CD4-positive, alpha-beta T cell treated with Interleukin-6 for 4 hours (primary cell): ENCODE results near the gene CHST13.

Source experiments
- DNase-seq: peaks from one replicate; pipeline ENCODE4 v3.0.0-alpha.2; 2020; ENCODE audit warnings: mixed read lengths

The CHST13 gene

DNA sequence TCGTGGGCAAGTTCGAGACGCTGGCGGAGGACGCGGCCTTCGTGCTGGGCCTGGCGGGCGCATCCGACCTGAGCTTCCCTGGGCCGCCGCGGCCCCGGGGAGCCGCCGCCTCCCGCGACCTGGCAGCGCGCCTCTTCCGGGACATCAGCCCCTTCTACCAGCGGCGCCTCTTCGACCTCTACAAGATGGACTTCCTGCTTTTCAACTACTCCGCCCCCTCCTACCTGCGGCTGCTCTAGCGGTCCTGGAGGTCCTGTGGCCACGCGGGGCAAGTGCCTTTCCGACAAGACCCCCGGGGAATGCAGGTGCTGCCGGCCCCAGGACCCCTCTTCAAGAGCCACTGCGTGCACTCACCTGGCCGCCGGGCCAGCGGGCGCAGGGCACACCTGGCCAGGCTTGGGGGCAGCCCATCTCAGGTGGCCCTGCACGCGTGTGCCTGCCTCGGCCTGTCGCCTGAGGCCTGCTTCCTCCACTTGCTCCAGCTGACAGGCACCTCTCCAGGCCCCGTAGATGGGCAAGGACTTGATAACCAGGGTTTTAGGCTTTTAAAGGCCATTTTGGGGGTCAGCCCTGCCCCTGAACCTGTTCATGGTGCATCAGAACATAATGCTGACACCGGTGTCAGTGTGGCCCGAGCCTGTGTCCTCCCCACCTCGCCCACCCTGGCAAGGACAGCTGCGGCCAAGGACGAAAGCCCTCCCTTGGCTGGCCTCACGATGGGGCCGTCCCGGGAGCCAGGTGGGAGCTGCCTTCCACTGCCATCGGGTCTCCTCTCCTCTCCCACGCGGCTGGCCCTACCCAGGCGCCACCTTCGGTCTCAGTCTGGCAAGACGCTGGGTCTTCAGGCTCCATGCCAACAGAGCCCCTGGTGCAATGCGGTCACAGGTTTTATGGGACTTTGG is 18.6 kb downstream of the CHST13 start:
- no peak for DNase-seq

DNA sequence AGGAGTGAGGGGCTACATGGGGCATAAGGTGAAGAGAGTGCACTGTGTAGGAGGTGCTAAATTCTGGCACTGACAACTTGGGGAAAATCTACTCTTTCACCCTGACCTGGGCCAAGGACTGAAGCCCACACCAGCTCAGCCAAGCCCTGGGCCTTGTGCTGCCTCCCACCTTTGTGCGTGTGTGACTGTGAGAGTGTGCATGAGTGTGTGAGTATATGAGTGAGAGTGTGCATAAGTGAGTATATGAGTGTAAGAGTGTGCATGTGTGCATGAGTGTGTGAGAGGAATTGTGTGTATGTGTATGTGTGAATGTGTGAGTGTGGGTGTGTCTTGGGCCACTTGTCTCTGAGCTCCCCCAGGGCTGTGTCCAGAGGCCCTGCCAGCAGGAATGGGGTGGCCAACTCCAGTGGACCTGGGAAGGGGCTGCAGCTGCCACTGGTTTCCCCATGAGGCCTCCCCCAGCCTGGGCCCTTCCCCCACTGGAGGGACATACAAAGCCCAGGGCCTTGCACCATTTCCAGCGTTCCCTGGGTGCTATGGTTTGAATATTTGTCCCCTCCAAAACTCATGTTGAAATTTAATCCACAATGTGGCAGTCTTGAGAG is 19.6 kb downstream of the CHST13 start:
- DNase-seq: no peak

DNA sequence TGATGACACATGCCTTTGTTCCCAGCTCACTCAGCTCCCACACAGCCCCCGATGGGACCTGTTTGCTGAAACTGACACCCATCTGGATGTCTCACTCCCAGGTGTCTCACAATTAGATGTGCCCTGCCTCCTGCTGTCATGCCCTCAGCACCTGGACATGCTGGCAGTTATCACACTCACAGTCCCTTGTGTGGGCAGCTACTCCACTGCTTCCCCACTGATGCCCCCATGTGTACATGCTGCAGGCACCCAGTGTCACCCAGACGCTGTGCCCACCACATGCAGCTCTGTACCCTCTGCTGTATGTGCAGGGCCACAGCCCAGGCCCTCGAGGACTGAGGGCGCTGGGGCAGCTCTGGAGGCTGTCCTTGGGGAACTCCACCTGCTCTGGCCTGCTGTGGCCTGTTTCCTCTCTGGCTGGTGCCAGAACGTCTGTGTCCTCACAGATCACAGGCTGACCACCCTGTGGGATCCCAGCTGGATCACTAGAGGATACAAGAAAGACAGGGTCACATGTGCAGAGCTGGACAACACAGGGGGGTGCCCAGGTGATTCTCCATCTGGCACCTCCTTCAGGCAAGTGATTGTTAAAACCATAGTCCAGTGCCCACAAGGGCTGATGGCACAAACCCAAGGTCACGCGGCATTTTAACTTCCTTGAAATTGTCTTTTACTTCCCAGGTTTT is 20.8 kb downstream of the CHST13 start:
- DNase-seq: no peak

DNA sequence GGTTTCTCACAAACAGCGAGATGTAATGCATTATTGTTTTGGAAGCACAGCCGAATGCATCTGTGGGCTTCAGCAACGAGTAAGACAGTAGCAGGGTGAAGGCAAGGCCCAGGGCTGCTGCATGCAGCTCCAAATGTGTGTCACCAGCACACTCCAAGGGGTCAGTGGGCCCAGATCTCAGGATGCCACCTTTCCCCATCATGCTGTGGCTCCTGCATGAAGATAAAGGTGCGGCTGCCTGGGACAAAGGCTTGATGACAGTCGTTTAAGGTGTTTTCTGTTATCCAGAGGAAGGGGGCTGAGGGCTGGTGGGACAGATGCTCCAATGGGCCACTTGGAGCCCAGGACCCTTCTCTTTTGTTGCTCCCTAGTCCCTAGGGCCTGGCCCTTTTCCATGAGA is 21.6 kb downstream of the CHST13 start:
- DNase-seq: no peak

DNA sequence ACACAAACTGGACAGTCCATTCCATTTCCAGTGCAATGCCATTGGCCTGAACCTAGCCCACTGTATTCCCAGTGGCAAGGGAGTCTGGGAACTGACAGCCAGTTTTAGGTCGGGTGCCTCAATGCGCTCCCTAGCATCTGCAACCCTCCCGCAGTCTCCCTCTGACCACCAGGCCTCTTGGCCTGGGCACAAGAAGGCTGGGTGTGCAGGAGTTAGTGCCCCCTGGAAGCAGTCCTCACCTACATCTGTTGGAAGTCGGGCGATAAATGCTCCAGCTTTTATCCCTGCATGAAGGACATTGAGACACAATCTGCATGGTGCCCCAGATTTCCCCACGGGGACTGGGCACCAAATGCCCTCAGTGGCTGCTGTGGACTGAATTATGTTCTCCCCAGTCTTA is 22.1 kb downstream of the CHST13 start:
- no peak for DNase-seq

DNA sequence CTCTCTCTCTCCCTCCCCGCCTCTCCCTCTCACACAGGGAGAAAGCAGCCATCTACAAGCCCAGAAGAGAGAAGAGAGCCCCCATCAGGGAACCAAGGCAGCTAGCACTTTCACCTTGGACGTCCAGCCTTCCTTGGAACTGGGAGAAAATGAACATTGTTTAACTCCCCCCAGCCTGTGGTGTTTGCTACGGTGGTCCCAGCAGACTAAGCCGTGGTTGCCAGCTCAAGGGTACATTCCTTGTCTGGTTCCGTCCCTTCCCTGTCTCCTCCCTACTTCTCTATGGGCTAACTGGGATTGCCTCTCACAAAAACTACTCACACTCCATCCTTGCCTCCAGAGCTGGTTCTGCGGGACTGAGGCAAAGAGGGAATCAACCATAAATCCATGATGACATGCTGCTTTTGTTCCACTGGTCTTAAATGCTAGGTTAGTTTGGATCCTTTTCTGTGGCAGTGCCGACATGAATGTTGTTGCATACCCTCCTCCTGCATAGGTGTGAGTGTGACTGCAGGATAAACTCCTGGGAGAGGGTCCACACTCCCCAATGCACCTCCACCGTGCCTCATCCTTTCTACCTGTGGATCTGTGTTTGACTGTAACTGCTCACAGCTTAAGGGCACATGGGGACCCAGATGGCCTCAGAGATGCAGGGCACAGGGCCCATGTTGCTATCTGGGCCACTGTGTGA is 22.7 kb downstream of the CHST13 start:
- no peak for DNase-seq

DNA sequence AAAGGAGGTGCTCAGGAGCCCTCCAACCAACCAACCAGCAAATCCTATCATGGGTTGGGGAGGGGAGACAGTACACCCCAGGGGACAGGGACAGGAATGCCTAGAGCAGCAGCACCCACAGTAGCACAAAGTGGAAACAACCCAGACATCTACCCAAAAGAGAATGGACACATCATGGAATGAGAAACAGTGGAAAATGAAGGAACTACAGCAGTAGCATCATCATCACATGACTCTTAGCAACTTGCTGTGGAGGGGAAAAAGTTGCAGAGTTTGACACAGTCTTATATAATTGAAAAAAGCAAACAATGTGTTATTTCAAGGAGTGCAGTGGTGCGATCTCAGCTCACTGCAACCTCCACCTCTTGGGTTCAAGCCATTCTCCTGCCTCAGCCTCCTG is 23.8 kb downstream of the CHST13 start:
- no peak for DNase-seq

DNA sequence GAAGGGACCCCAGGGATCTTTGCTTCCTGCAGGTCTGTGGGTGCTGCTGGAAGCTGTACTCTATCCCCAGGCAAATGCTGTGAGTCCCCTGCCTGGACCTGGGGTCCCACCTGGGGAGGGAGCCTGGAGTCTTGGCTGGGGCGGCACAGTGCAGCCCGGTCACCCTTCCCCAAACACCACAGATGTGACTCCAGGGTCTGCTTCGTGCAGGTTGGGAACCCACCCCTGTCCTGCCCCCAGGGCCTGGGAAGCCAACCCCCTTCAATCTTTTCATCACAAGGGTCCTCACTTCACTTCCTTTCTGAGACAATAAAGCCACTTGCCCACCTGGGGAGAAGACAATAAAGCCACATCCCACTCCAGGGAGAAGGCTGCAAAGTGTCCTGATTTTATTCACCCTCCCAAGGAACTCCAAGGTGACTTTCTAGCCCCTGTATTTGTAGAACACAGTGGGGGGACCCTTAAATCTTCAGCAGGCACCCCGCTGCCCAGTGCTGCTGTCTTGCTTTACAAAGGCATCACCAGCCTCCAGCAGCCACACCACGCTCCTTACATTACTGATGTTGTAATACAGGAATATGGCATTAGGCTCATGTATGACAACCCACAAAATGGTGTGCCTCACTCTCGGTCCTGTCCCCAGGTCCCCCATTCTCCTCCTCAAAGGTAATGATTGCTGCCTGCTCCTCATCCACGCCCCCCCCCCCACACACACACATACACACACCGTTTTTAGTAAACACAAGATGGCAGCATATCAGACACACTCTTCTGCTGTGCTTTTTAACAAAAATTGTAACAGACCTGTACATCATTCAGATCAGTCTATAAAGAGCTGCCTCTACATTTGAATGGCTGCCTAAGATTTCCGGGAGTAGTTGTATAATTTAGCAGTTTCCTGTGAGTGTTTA is 24.9 kb downstream of the CHST13 start:
- no peak for DNase-seq

DNA sequence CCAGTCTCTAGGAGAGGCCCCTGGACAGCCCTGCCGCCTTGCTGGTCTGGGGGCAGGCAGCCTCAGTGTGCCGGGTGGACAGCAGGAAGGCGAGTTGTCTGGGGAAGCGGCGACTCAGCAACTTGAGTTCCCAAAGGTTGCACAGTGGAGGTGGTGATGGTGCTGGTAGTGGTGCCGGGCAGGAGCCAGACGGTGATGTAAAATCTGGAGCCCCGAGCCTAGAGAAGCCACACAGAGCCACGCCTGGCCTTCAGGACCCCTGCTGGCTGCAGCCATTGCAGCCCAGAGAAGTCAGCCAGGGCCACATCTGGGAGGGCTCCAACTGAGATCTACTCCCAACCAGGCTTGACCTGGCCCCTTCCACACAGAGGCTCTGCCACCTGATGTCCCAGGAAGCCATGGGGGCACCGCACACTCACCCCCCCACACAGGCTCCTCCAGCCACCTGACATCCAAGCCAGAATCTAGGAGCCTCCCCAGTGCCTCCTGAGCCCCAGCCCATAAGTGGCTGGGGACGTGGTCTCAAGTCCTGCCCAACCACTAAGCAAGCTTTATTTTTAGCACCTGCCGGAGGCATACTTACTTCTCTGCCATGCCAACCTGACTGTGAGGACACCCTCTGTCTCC is 26.0 kb downstream of the CHST13 start:
- DNase-seq: no peak

DNA sequence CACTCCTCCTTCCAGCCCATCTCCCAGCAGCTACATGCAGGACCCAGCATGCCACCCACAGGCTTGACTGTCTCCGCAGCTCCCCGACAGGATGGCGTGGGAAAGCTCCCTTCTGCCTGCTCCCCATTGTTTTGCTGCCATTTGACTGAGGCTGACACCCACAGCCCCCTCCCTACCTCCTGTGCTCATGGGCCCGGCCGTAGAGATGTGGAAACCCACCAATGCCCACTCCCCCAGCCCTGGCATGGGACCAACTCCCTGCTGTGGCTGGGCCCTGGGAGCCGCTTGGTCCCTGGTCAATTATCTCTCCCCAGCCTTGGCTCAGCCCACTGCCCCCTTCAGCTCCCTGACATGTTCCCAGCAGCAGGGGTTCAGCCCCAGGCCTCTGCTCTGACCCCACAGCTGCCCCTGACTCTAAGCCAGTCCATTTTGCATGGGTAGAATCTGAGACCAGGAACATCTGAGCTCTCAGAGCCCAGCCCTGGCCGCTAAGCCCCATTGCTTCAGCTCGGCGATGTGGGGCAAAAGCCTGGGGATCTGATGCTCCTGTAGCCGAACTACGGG is 26.6 kb downstream of the CHST13 start:
- no peak for DNase-seq

DNA sequence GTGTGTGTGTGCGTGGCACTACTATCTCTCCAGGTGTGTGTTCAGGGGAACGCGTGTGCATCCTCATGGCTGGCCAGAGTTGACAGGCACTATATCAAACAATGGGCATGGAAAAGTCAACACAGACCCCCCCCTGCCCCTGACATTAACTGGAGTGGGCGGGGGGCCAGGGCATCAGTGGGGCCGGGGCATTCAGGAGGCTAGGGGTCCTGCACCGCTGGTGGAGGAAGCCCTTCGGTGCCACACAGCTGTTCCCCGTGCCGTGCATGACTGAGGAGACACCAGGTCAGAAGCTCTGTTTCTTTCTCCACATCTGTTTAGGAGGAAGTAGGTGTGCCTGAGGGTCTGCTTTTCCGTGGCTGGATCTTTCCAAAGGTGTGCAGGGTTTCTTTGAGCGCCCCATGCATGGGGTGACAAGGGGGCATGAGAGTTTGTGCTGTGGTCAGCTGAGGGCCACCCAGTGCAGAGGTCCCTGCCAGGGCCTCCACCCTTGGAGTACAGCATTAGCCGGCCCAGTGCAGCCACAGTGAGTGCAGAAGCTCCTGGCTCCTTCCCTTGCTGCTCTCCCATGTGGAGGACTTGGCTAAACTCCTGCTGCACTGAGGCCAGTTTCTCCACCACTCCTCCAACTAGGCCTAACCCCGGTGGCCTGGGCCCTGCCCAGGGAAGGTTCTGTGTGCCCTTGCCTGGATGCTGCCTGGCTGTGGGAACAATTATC is 27.3 kb downstream of the CHST13 start:
- no peak for DNase-seq

DNA sequence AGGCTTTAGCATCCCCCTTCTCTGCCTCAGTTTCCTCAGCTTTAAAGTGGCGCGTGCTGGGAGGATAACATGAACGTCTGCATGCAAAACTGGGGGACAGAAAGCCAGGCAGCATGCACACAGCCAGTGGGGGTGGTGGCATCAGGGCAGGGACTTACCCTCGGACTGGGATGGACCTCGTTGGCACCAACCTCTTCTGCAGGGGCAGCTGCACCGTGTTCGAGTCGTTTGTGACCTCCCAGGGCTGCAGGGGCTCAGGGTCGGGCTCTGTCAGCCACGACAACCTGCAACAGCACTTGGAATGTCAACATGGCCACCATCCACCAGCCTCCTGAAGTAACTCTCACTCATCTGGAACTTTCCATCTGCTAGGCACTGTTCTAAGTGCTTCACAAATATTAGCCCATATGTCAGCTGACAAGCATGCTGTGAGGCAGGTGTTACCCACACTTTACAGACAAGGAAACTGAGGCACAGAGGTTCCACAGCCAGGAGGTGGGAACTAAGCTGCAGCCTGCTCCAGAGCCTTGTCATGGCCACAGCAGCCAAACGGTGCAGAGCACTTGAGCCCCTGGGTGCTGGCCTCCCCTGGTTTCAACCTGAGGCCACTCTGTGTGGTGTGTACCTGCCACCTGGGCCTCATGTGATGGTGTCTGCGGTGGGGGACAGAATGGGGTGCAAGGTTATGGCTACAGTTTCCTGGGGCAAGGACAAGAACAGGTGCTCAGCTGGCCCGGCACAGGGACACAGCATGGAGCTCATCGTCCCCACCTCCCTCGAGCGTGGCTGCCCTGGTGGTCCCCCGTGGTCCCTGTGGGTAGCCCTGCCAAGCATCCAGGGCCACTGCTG is 28.1 kb downstream of the CHST13 start:
- DNase-seq: no peak

DNA sequence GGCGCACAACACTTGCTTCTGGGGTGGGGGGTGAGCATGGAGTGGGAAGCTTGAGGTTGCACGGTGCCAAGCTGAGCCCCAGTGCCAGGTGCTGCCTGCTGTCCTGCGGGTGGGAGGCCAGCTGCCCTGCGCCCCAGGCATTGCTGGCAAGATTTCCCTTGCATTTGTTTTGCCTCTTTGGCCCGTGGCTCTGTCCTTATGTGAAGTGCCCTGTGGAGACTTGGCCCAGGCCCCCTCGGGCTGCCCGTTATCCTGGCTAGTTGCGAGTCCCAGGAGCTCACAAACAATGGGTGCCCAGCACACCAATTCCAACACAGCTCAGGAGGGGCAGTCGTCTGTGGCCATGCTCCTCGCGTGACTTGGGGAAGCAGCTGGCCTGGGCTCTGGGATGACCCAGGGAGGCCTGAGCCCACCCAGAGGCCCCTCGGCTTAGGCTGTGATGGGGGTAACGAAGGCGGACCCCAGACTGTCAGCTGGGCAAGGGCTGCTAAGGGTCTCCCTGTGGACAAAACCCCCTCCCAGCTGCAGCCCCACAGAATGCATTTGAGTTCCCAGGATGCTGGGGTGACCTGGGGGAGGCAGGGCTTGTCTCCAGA is 28.8 kb downstream of the CHST13 start:
- no peak for DNase-seq

DNA sequence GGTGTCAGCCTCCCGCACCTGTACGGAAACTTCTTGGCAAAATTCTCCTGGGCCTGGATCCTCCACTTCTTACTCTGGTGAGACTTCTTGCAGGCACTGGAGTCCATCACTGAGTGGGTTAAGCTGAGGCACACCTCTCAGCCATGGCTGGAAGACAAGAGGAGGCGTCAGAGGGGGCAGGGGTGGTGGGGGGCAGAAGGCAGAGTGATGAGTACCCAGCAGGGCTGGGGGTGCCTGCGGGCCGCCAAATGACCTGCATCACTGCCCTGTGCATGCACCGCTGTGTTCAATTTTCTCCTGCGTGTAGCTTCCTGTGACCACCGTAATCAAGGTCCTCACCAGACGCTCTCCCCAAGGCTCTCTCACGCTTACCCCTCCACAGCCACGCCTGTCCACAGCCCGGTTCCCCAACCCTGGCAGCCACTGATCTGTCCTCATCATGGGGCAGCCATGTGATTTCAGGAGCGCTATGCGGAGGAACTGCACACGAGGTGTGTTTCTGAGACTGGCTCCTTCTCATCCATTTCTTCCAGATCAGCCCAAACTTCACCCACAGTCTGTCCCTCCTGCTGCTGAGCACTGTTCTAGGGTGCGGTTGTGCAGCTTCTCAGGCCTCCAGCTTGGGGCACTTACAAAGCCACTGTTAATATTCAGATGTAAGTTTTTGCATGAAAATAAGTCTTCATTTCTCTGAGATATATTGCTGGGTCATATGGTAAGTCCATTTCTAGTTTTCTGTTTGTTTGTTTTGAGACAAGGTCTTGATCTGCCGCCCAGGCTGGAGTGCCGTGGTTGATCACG is 29.5 kb downstream of the CHST13 start:
- DNase-seq: no peak

DNA sequence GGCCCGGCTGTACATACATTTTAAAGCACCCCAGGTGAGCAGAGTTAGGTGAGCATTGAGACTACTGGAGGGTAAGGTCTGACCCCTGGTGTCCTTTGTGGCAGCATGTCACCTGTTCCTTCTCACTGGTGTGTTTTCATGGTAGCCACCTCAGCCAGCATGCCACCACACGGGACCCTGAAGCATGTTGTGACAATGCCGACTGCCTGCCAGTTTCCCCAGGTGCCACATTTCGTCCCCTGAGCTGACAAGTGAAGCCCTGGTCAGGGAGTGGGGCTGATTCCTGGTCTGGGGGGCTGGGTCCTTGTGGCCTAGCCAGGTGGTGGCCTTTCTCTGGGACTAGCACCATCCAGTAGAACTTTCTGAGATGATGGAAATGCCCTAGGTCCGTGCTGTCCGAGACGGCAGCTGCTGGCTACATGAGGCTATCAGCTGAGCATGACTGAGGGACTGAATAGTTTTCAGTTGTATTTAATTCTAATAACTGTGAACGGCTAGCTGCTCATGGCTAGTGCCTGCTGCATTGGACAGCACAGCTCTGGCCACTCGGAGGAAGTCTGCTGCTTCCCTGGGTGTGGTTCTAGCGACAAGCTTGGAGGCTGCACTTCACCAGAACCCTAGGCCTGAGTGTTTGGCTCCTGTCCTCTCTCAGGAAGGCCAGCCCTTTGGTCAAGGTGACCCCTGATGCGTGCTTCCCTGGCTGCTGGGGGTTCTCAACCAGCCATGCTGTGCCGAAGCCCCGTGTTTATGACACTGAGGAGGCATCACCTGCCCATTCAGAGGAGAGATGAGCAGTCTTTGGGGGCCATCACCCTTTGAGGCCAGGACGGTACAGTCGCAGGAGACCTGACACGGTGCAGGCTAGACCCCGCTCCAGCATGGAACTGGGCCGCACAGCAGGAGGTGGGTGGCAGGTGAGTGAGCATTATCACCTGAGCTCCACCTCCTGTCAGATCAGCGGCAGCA is 30.9 kb downstream of the CHST13 start:
- no peak for DNase-seq

DNA sequence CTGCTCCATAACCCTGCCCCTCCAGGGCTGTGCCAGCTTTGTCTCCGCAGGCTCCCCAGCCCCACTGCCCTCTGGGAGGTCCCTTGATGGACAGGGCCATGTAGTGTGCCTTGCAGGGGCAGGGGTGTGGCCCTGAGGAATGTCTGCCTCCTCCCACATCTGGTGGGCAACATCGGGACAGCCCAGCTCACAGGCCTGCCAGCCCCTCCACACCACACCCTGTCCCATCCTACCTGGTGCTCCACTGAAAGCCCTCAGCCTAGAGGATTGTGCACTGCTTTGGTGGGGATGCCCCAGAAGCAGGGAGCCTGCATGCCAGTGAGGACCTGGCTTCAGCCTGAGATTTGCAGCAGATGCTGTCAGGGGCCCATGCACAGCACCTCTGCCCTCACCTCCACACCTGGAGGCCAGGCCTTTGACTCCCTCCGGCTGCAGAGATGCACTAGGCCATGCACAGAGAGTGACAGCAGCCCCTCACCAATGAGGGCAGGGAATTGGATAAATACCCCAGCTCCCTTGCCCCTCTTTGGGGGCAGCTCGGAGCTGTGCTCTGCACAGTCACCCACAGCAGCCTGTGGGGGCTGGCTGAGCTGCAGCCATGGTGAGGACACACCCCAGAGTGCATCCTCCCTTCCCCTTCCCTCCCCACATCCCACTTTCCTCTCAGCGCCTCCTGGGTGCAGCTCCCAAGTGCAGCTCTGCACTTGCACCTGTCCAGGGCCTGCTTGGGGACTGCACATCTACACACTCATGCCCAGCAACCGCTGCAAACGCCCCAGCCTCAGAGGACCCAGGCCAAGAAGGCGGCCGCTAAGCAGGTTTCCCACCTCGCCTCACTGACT is 32.1 kb downstream of the CHST13 start:
- DNase-seq: no peak
